Spleen (tissue), 11 donors: ENCODE measurements around the gene LCMT1. TPM values are rescaled to one million over a fixed set of nuclear protein-coding genes. Genes with fewer than 3 reads are reported as not detected.
A peak's percentile ranks its signal among the peaks of the same experiment; 100 is the strongest.

Experiments
- DNase-seq: peaks from one replicate; pipeline ENCODE4 v3.0.0-alpha.2; 2020
- H3K27ac ChIP-seq, 8 donors: fragments of 200-600 bp; sonication (generic) in 7 of 8; 1 replicate in 4 of 8; 2 replicates in 4 of 8; pipeline versions ENCODE4 v1.5.0 to v1.8.0; 2016 to 2021; ENCODE audit warnings: inconsistent platforms in 4 of 8, mild to moderate bottlenecking in 4 of 8, moderate library complexity in 1 of 8
- H3K27me3 ChIP-seq, 7 donors: fragments of 200-600 bp; sonication (generic) in 6 of 7; replicated peaks in 1 of 7; 1 replicate in 4 of 7; 2 replicates in 3 of 7; pipeline versions ENCODE4 v1.5.0 to v1.8.0; 2016 to 2021; ENCODE audit warnings: inconsistent platforms in 3 of 7, mild to moderate bottlenecking in 1 of 7
- H3K36me3 ChIP-seq, 6 donors: fragments of 200-600 bp; sonication (generic) in 5 of 6; 1 replicate in 4 of 6; 2 replicates in 2 of 6; pipeline versions ENCODE4 v1.5.0 to v1.8.0; 2016 to 2021; ENCODE audit warnings: inconsistent platforms in 2 of 6
- H3K4me1 ChIP-seq, 6 donors: fragments of 200-600 bp; sonication (generic) in 5 of 6; 1 replicate in 3 of 6; 2 replicates in 3 of 6; pipeline versions ENCODE4 v1.5.0 to v1.8.0; 2016 to 2021; ENCODE audit warnings: inconsistent platforms in 3 of 6
- H3K4me3 ChIP-seq, 8 donors: fragments of 200-600 bp; sonication (generic) in 7 of 8; 1 replicate in 4 of 8; 2 replicates in 4 of 8; pipeline versions ENCODE4 v1.5.0 to v1.8.0; 2016 to 2021; ENCODE audit warnings: inconsistent platforms in 4 of 8, mild to moderate bottlenecking in 4 of 8, moderate library complexity in 2 of 8
- H3K9me3 ChIP-seq, 8 donors: fragments of 200-600 bp; sonication (generic) in 7 of 8; 1 replicate in 4 of 8; 2 replicates in 4 of 8; pipeline versions ENCODE4 v1.5.0 to v1.8.0; 2016 to 2021; ENCODE audit warnings: inconsistent platforms in 4 of 8
- CTCF ChIP-seq, 11 experiments: fragments of 200-600 bp in 7 of 11; fragments of 450-650 bp in 4 of 11; sonication (generic) in 4 of 11; IDR thresholded peaks in 8 of 11; conservative IDR thresholded peaks in 3 of 11; 1 replicate in 7 of 11; 2 replicates in 4 of 11; pipeline versions ENCODE4 v1.4.0 to v1.8.0; 2016 to 2021; ENCODE audit warnings: antibody characterized with exemption in 11 of 11, inconsistent platforms in 4 of 11, mild to moderate bottlenecking in 1 of 11
- POLR2A ChIP-seq, 3 donors: fragments of 450-650 bp; IDR thresholded peaks; one replicate each; pipeline ENCODE4 v1.5.1; 2017; ENCODE audit warnings: antibody characterized with exemption in 3 of 3, mild to moderate bottlenecking in 1 of 3
- POLR2AphosphoS5 ChIP-seq, 3 donors: sonication (generic); formaldehyde crosslinking; IDR thresholded peaks; one replicate each; pipeline ENCODE4 v1.5.1; 2017; ENCODE audit warnings: antibody characterized with exemption in 3 of 3
- WGBS, 5 donors: extraction: QIAGEN DNeasy Blood & Tissue Kit in 3 of 5; methylation state at CpG; one replicate each; pipeline versions ENCODE4 v1.1.5 to v1.1.7; 2013 to 2018; 5-methylcytosine and 5-hydroxymethylcytosine counted together
- intact Hi-C: fragments of 100-400 bp; cut with DNase I; formaldehyde crosslinking; loops from one replicate; pipeline ENCODE4 v1.15.0; 2023; ENCODE audit warnings: low total_unique reads
- polyA plus RNA-seq, 3 donors: library from polyadenylated mRNA; stranded (reverse); fragments of 200-250 nt; gene quantifications; one replicate each; pipeline ENCODE4 v1.2.1, GENCODE V29; 2013
- total RNA-seq, 7 donors: library from RNA; depleted of rRNA in 3 of 7; stranded (reverse); fragments of >200 nt in 3 of 7; fragmentation: NEBNext Ultra II Directional in 4 of 7; extraction: Animal tissue kit (Norgen Biotek cat#: 25700) in 4 of 7; gene quantifications; one replicate each; pipeline versions ENCODE4 v1.1.0 to v1.2.1, GENCODE V29; 2016 to 2021
- donor health status: healthy with polysubstance abuse.
- donor health status: DM: no; HTN: no; CAD: no; lungs with moderate emphysema.
- donor health status: DM: no; HTN: no; CAD: no.
- donor health status: Bipolar disorder and iron deficiency.
- donor health status: healthy.
- donor health status: DM: no; HTN: no; CAD: no.
- donor health status: DM: yes; HTN: yes; CAD: no.

The LCMT1 gene
- total and polyA plus RNA-seq, 10 donors, result 25.1 to 33.3 (median 28.0) TPM

DNA sequence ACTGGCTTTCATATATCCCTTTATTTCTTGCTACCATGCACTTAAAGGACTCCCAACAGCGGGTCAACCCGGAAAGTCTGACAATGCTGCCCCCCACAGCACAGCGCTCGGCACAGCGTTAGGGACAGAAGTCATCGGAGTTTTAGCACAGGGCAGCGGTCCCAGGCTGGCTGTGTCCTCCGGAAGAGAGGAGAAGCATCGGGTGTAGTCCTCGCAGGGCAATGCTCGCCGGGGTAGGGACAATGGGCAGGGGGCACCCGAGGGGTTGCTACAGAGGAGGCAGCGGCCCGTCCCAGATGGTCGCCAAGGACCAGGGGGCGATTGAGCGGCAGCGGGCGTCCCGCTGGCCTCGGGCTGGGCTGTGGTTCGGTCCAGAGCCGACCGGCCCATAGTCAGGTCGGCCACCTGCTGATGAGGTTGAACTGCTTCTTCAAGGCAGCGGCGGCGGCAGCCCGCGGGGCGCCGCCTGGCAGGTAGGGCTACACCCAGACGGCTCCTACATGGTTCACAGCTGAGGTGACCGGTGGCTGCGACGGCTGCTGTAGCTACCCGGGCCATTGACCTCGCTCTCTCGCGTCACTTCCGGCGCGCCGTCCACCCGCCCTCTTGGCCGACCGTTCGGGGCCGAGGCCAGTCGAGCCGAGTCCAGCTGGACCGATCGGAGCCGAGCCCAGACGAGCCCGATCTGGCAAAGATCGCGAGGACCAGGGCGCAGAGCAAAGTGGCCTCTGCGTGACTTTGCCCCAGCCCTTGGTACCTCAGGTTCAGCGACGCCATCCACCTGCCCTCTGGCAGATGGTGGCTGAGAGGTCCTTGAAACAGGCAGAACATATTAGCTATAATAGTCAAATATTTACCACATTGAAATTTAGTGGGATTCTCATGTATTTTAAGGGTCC lies 4.7 kb upstream of the LCMT1 start:
- peak; percentile 98 for DNase-seq
- Histone ChIP-seq H3K36me3 (no peaks in the 10 kb centered on the region), H3K4me3 (peak overlapping the region; percentile 71 to 95 (median 83)), H3K4me1 (peaks cover 11 to 46% (median 33%) of the 10 kb centered on the region in 6 donors), H3K27me3 (no peaks in the 10 kb centered on the region), H3K9me3 (no peaks in the 10 kb centered on the region), H3K27ac (peak overlapping the region; percentile 78 to 93 (median 86))
- intact Hi-C loops, result loop anchor here (5.0 kb wide), 1 partner anchor 55 kb away; no protein-coding TSS in a partner anchor
- 0 to 2% (median 0%) methylated on average over 31 to 63 of the region's 63 CpGs for WGBS, 5 donors
- TF ChIP-seq CTCF (IDR thresholded peaks at IDR 0.05 in 8 of 11, conservative IDR thresholded peaks at IDR 0.05 in 3 of 11) (peak in 8 of 11 experiments; percentile 15 to 60 (median 26)), POLR2AphosphoS5 (IDR thresholded peaks at IDR 0.05) (peak; percentile 92 to 97 (median 93)), POLR2A (IDR thresholded peaks at IDR 0.05) (peak in 1 of 3 donors; percentile 5)

- TF ChIP-seq POLR2AphosphoS5 (IDR thresholded peaks at IDR 0.05), result no peak
- TF ChIP-seq POLR2A (IDR thresholded peaks at IDR 0.05), result no peak
- no peak for TF ChIP-seq CTCF (IDR thresholded peaks at IDR 0.05 in 8 of 11, conservative IDR thresholded peaks at IDR 0.05 in 3 of 11)
- intact Hi-C loops, result loop anchor here (5.0 kb wide), 1 partner anchor 55 kb away; no protein-coding TSS in a partner anchor
- no peak for DNase-seq
- Histone ChIP-seq H3K36me3 (no peaks in the 10 kb centered on the region), H3K27me3 (no peaks in the 10 kb centered on the region), H3K4me1 (peaks cover 16 to 52% (median 39%) of the 10 kb centered on the region in 6 donors), H3K9me3 (no peaks in the 10 kb centered on the region), H3K4me3 (peak overlapping the region; percentile 71 to 95 (median 83)), H3K27ac (peak overlapping the region; percentile 78 to 93 (median 86))
- WGBS, 5 donors, result 43 to 53% (median 51%) methylated on average over 7 of the region's 7 CpGs
These were observed 4.1 kb upstream of the LCMT1 start for GRCh38 chr16:25107466-25107792.

DNA sequence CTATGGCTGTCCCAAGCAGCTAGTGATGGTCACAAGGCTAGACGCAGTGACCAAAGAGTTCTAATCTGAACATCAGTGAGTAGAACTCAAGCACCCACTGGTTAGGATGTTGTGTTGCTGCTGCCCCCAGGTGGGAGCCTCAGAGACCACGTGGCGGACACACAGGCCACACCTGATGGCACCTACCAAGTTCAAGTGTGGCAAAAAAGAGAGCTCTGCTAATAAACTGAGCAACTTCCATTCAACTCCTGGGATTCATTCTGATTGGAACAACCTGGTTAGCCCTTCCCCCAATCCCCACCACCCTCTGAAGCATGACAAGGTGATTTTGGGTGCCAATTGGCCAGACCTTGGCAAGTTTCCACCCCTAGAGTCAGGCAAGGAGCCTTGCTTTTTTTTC lies 3.5 kb upstream of the LCMT1 start:
- Histone ChIP-seq H3K4me3 (peak overlapping the region in 1 of 8 donors; percentile 95), H3K27me3 (no peaks in the 10 kb centered on the region), H3K27ac (peak overlapping the region in 2 of 8 donors; percentile 88 to 93), H3K4me1 (peaks cover 20 to 58% (median 46%) of the 10 kb centered on the region in 6 donors), H3K36me3 (no peaks in the 10 kb centered on the region), H3K9me3 (no peaks in the 10 kb centered on the region)
- intact Hi-C loops, result loop anchor here (5.0 kb wide), 1 partner anchor 56 kb away; no protein-coding TSS in a partner anchor
- TF ChIP-seq POLR2AphosphoS5 (IDR thresholded peaks at IDR 0.05) (no peak), CTCF (IDR thresholded peaks at IDR 0.05 in 8 of 11, conservative IDR thresholded peaks at IDR 0.05 in 3 of 11) (peak in 4 of 11 experiments; percentile 8 to 43 (median 26))
- DNase-seq, result peak; percentile 82
- 56 to 70% (median 65%) methylated on average over 3 of the region's 3 CpGs for WGBS, 5 donors

DNA sequence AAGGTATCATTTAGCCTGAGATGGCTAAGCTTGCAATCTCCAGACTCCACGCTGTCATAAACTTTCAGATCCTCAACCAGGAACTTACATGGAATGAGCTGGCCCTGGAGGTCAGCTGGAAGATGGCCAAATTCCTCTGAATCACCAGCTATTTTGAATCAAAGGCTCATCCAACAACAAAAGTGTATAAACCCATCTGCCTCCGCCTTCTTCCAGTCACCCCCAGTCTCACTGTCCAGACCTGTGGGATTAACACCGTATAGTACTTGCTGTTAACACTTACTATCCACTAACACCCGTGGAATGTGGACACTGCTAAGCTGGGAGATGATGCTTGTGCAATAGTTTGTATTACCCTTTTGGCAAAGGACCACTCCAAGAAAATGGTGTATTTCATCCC lies 1.9 kb upstream of the LCMT1 start:
- peaks cover 0 to 4% (median 0%) of the 10 kb centered on the region in 6 donors for H3K36me3 ChIP-seq
- DNase-seq, result no peak
- no peaks in the 10 kb centered on the region for H3K27me3 ChIP-seq
- H3K4me1 ChIP-seq, result peaks cover 20 to 74% (median 57%) of the 10 kb centered on the region in 6 donors
- H3K27ac ChIP-seq, result peak overlapping the region in 1 of 8 donors; percentile 2
- H3K4me3 ChIP-seq, result no peak overlapping the region
- no peaks in the 10 kb centered on the region for H3K9me3 ChIP-seq
- WGBS, 5 donors, result 69 to 88% (median 82%) methylated on average over 4 of the region's 4 CpGs
- TF ChIP-seq POLR2A (IDR thresholded peaks at IDR 0.05) (no peak), POLR2AphosphoS5 (IDR thresholded peaks at IDR 0.05) (no peak), CTCF (IDR thresholded peaks at IDR 0.05 in 8 of 11, conservative IDR thresholded peaks at IDR 0.05 in 3 of 11) (no peak)
- intact Hi-C loops, result loop anchor here (5.0 to 10.0 kb wide), 2 partner anchors 57 to 145 kb away; no protein-coding TSS in a partner anchor
